NCI-H748 (cell line): ENCODE data around the gene ZSCAN31.
"Not testable (repeated sequence)": the region's sequence is repeated elsewhere in the genome, so short reads cannot be mapped to it uniquely, and the experiment has no call there.

ENCODE experiments used
- DNase-seq: peaks from one replicate; lab custom pipeline; 2025; ENCODE audit not compliant: unreplicated experiment; lab: John Stamatoyannopoulos, UW

ZSCAN31 gene

DNA sequence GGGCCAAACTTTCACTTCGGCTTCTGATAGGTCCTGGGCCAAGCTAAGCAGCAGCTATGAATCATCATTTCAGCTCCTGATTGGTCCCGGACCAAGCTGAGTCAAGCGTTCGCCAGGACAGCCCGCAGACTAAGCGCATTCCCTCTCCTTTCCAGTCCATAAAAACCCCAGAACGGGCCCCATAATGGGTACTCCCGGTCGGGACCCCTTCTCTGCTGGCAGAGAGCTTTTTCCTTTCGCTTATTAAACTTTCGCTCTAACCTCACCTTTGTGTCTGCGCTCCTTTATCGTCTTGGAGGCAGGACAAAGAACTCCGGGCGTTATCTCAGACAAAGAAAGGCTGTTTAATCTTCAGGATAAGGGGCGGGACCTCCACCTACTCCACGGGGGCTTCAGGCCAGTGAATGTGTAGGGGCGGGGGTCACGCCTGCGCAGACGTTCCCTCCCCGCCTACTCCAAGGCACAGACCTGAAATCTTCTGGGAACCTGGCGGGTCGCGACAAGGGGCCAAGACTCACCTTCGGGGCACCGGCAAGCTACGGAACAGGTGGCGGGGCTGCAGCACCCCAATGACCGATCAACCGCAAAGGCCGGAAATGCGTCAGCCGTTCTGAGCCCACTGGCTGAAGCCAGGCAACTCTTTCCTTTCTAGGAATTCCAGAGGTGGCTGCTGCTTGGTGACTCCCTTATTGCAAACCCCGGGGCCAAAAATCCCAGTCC lies at the start of gene ZSCAN31:
Gene ZSCAN31, minus strand, starts transcription at position 585 of the 720 bp plus-strand sequence. CDS start 6,465 bp downstream, outside the sequence.
- DNase-seq: peak; percentile 97

DNA sequence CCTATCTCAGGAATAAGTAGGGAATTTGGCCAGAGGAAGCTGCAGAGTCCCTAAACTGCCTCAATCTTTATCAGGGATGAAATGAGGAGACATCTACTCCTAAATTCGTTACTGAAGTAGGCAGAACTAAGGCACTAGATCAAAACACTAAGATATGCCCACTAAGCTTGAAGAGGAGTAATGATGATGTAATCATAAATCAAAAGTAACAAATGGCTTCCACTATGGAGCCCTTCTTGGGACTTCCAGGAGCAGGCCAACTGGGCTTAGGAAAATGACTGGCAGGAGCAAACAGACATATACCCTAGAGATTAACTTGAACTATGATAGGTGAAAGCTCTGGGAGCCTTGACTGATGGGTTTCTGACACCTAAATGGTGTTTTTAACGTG lies 48.2 kb upstream of the ZSCAN31 start:
- no peak for DNase-seq

DNA sequence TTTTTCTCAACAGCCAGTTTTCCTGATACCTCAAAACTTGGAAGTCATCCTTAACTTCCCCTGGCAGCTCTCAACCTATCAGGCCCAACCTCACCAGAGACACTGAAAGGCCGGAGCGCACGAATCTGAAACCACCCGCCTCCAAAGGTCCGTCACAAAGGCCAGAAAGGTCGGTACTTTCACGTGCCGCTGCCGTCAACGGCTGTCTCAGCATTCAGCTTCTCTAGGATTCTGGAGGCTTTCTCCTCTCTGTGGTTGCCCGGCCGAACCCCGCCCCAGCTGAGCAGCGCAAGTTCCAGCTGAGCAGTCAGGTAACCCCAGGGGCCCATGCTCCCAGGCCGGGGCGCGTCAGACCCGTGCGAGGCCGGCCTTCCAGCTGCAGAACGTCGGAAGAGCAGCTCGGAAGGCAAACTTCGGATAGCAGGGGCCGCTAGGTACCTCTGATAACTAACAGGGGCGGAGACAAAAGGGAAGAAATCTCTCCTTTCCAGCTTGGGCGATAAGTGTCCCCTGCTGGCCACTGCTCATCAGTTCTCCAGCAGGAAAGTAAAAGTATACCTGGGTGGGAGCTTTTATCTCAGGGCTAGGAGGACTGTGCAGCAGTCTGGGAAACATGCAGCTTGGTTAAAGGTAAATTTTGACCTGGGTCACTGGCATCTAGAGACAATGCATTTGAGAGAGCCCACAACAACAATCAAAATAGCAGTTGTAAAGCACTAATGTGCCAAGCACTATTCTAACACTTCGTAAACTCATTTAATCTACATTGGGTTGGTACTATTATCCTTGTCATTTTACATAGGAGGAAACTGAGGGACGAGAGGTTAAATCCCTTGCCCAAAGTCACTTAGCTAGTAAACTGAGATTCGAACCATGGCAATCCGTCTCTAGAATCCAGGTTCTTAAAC lies 47.5 kb upstream of the ZSCAN31 start:
- peak; percentile 94 for DNase-seq

GRCh38 chr6:28380381-28380780 lies 44.4 kb upstream of the ZSCAN31 start:
- DNase-seq: no peak

GRCh38 chr6:28378644-28379043 lies 42.7 kb upstream of the ZSCAN31 start:
- DNase-seq: no peak

DNA sequence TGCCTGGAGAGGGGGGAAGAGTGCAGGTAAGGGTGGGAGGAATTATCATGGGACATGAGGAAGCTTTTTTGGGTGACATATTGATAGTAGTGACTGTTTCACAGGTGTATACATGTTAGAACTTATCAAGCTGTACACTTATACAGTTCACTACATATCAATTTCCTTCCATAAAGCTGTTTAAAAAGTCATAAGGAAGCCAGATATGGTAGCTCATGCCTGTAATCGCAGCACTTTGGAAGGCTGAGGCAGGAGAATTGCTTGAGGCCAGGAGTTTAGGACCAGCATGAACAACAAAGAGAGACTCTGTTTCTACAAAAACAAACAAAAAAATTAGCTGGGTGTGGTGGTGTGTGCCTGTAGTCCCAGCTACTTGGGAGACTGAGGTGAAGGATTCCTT lies 41.9 kb upstream of the ZSCAN31 start:
- DNase-seq: no peak

GRCh38 chr6:28373925-28374324 lies 38.0 kb upstream of the ZSCAN31 start:
- no peak for DNase-seq

DNA sequence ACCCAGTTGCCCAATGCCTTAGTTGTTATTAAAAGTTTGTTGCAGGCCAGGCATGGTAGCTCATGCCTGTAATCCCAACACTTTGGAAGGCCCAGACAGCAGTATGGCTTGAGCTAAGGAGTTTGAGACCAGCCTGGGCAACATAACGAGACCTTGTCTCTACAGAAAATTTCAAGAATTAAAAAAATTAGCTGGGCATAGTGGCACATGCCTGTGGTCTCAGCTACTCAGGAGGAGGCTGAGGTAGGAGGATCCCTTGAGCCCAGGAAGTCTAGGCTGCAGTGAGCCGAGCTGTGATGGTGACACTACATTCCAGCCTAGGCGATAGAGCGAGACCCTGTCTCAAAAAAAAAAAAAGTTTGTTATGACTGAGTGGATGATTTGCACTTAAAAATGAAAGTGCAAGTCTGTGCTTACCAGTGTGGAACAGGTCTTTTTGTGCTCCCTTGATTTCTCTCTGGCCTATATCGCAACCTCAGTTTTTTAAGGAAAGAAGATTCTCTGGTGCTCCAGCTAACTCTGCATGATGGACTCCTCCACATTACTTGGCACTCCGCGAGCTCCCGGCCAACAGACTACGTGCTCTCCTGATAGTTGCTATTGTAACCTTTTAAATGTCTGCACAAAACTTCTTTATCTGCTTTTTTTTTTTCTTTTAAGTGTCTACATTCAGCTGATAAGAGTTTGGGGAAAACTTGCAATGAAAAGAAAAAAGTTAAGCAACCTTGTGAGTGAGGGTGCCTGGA lies 35.9 kb upstream of the ZSCAN31 start:
- no peak for DNase-seq

- no peak for DNase-seq
Observed at GRCh38 chr6:28371280-28371679, 35.3 kb upstream of the ZSCAN31 start.

- DNase-seq: no peak
Observed at GRCh38 chr6:28370440-28370839, 34.5 kb upstream of the ZSCAN31 start.

DNA sequence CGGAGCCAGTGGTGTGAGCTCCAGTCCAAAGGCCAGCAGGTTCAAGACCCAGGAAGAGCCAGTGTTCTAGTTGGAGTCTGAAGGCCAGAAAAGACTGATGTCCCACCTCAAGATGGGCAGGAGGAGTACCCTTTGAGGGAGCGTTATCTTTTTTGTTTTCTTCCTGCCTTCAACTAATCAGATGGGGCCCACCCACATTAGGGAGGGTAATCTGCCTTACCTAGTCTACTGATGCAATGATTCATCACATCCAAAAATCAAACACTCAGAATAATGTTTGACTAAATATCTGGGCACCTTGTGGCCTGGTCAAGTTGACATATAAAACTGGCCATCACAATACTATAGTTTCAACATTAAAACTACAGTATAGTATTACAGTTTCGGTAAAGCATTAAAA lies 33.5 kb upstream of the ZSCAN31 start:
- no peak for DNase-seq

GRCh38 chr6:28368522-28368921 lies 32.6 kb upstream of the ZSCAN31 start:
- no peak for DNase-seq

DNA sequence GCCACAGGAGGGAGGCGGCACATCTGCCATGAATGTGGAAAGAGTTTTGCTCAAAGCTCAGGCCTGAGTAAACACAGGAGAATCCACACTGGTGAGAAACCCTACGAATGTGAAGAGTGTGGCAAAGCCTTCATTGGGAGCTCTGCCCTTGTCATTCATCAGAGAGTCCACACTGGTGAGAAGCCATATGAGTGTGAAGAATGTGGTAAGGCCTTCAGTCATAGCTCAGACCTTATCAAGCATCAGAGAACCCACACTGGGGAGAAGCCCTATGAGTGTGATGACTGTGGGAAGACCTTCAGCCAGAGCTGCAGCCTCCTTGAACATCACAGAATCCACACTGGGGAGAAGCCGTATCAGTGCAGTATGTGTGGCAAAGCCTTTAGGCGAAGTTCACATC lies 29.6 kb upstream of the ZSCAN31 start:
- not testable (repeated sequence) for DNase-seq

- no peak for DNase-seq
Observed at GRCh38 chr6:28360961-28361360, 25.0 kb upstream of the ZSCAN31 start.

DNA sequence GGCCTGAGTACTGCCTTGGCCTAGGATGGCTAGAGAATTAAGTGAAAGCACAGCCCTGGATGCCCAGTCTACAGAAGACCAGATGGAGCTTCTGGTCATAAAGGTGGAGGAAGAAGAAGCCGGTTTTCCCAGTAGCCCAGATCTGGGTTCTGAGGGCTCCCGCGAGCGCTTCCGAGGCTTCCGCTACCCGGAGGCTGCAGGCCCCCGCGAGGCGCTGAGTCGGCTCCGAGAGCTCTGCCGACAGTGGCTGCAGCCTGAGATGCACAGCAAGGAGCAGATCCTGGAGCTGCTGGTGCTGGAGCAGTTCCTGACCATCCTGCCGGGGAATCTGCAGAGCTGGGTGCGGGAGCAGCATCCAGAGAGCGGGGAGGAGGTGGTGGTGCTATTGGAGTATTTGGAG lies 23.6 kb upstream of the ZSCAN31 start:
- DNase-seq: not testable (repeated sequence)

DNA sequence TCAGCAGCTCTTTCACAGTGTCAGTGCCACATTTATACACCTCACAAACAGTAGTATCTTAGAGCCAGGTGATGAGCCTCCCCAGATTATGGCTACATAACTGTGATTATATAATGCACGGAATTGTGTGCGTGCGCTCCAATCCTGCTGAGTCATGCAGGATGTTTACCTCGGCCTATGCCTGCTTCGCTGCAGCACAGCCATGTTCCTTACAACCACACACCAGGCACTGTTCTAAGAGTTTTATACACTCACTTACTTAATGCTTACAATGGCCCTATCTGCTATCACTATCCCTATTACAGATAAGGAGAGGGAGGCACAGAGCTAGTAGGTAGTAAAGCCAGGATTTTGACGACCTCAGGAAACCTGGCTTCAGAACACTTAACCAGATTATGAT lies 21.1 kb upstream of the ZSCAN31 start:
- no peak for DNase-seq

DNA sequence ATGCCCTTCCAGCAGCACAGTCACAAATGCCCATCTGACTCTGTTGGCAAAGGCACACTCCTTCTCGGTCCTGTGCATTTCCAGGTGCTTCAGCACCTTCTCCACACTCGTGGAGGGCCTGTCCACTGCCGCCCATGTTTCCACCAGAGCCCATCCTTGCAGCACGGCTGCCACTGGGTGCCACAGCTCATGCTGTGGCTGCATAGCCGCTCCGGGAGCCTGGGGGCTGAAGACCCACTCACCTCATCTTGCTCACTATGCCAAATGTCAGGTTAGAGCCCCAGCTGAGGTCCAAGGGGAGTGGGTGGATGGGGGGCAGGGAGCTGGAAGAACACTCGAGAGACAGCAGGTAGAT lies 20.7 kb upstream of the ZSCAN31 start:
- no peak for DNase-seq

- DNase-seq: peak; percentile 95
Observed at GRCh38 chr6:28355743-28356665, 20.1 kb upstream of the ZSCAN31 start.

DNA sequence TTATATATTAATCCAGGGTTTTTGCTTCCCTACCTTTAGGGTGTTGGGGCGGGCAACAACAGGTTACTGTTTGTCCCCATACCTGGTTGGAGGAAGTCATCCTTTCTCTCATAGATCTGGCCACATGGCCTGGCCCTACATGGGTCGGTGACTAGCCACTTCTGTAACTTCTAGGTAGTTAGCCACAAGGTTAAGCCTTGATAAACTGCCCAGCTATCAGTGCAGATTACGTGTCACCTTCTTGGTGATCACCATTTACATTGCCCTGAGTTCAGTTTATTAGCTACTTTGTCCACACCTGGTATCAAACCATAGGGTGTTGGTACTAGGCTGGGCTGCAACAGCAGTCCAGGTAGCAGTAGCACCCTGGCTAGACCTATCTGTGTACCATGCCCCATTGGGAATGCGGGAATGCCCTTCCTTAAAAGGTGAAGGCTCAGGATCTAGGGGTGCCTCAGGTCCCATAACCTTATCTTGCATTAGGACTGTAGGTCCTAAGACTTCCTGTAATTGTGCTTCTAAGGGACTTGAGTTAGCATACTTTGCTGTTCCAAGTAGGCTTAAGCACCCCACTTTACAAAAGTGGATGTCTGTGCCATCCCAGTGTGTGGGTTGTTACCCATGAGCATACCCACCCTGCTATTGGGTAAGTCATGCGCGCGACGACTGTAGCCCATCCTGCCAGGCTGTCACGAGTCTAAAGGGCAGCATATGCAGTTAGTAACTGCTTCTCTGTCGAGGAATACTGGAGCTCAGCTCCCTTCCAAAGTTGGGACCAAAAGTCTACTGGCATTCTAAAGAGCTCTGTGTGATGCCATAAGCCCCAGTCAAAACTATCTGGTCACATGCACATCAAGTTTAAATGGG lies 19.0 kb upstream of the ZSCAN31 start:
- no peak for DNase-seq
